NCI-H128 (cell line): Measurements from ENCODE around the gene SCAF8.
"Not testable (repeated sequence)": the region's sequence is repeated elsewhere in the genome, so short reads cannot be mapped to it uniquely, and the experiment has no call there.

ENCODE experiments used
- DNase-seq: peaks from one replicate; lab custom pipeline; 2025; ENCODE audit not compliant: unreplicated experiment; lab: John Stamatoyannopoulos, UW

The SCAF8 gene, protein sequence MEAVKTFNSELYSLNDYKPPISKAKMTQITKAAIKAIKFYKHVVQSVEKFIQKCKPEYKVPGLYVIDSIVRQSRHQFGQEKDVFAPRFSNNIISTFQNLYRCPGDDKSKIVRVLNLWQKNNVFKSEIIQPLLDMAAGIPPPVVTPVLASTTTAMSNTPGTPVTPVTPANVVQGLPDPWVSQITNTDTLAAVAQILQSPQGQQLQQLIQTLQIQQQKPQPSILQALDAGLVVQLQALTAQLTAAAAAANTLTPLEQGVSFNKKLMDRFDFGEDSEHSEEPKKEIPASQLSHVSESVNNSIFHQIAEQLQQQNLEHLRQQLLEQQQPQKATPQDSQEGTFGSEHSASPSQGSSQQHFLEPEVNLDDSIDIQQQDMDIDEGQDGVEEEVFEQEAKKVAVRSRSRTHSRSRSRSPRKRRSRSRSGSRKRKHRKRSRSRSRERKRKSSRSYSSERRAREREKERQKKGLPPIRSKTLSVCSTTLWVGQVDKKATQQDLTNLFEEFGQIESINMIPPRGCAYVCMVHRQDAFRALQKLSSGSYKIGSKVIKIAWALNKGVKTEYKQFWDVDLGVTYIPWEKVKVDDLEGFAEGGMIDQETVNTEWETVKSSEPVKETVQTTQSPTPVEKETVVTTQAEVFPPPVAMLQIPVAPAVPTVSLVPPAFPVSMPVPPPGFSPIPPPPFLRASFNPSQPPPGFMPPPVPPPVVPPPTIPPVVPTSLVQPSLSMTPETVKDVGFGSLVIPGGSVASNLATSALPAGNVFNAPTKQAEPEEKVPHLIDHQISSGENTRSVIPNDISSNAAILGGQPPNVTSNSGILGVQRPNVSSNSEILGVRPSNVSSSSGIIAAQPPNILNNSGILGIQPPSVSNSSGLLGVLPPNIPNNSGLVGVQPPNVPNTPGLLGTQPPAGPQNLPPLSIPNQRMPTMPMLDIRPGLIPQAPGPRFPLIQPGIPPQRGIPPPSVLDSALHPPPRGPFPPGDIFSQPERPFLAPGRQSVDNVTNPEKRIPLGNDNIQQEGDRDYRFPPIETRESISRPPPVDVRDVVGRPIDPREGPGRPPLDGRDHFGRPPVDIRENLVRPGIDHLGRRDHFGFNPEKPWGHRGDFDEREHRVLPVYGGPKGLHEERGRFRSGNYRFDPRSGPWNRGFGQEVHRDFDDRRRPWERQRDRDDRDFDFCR (N-terminal part only)

GRCh38 chr6:154733183-154733625 is at the start of gene SCAF8:
Gene SCAF8, plus strand, starts transcription at chr6:154733416. Its CDS starts 485 bp downstream, at chr6:154733901.
- peak; percentile 73 for DNase-seq

- DNase-seq: no peak
These were observed 49.3 kb upstream of the SCAF8 start for GRCh38 chr6:154683756-154684523.

- no peak for DNase-seq
These were observed 47.1 kb upstream of the SCAF8 start for GRCh38 chr6:154686162-154686561.

DNA sequence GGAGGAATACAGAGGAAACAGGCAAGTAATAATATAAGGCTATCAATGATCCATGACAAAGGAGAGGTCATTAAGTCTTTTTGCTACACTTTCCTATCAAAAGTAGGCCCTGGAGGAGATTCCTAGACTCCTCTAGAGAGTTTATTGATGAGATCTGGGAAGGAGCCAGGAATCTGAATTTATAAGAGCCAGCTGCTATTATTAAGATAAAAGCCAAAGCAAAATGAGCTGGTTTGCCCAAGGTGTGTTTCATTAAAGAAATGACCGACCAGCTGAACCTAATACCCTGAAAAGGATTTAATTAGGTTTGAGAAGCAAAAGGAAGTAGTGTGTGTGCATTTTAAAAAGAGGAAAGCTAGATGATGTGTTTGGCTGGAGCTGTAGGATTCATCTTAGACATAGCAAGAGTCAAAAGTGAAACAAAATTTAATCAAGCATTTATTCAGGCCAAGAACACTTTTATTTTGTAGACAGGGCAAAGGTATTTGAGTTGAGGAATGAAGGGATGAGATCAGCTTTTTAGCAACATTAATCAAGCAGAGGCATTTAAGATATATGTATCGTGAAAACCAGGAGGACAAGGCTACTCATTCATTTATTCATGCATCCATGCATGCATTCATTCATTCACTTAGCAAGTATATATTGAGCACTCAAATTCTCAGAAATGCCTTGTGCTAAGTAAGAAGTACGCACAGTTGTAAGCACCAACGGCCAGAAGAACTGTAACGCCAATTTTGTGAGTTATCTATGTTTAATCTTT is 43.5 kb upstream of the SCAF8 start:
- DNase-seq: no peak

DNA sequence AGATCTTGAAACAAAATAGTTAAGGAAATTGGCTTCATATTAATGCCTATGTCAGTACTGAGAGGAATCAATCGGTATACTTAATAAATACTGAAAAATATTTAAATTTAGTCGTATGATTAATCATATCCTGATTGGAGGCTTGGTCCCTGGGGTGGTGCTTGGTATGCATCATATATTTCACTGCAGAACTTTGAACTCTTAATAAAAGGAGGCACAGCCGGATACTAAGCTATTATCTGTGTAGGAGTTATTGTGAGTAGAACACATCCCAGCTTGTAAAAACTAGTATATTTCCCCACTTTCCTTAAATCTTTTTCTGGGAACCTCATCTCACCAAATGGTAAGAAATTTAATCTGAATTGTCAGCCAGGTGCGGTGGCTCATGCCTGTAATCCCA is 42.4 kb upstream of the SCAF8 start:
- no peak for DNase-seq

GRCh38 chr6:154696661-154697060 is 36.6 kb upstream of the SCAF8 start:
- no peak for DNase-seq

- no peak for DNase-seq
These were observed 30.1 kb upstream of the SCAF8 start for GRCh38 chr6:154703124-154703523.

GRCh38 chr6:154705471-154706113 is 27.6 kb upstream of the SCAF8 start:
- no peak for DNase-seq

DNA sequence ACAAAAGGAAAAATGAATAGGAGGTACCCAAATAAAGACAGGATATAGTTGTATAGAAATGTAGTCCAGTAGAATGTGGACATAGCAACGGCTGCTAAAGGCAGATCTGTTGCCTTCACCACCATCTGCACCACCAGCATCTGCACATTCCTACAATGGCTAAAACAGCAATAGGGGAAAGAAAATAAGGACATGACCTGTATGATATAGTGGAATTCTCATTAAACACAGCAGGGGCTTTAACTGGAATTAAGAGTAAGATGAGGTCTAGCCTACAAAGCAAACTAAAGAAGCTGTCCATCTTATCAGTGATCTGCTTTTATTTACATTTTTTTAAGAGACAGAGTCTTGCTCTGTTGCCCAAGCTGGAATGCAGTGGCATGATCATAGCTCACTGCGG is 26.8 kb upstream of the SCAF8 start:
- DNase-seq: no peak

GRCh38 chr6:154709621-154710020 is 23.6 kb upstream of the SCAF8 start:
- no peak for DNase-seq

- DNase-seq: no peak
These were observed 22.5 kb upstream of the SCAF8 start for GRCh38 chr6:154710689-154711088.

- DNase-seq: no peak
These were observed 17.8 kb upstream of the SCAF8 start for GRCh38 chr6:154715446-154715845.

DNA sequence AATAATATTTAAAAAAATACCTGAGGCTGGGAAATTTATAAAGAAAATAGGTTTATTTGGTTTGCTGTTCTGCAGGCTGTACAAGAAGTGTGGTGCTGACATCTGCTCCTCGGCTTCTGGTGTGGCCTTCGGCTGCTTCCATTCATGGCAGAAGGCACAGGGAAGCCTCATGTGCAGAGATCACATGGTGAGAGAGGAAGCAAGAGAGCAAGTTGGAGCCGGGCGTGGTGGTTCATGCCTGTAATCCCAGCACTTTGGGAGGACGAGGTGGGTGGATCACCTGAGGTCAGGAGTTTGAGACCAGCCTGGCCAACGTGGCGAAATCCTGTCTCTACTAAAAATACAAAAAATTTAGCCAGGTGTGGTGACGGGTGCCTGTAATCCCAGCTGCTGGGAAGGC is 16.9 kb upstream of the SCAF8 start:
- not testable (repeated sequence) for DNase-seq

GRCh38 chr6:154719433-154719832 is 13.8 kb upstream of the SCAF8 start:
- no peak for DNase-seq

GRCh38 chr6:154719854-154720253 is 13.4 kb upstream of the SCAF8 start:
- DNase-seq: no peak

GRCh38 chr6:154721460-154721859 is 11.8 kb upstream of the SCAF8 start:
- no peak for DNase-seq

DNA sequence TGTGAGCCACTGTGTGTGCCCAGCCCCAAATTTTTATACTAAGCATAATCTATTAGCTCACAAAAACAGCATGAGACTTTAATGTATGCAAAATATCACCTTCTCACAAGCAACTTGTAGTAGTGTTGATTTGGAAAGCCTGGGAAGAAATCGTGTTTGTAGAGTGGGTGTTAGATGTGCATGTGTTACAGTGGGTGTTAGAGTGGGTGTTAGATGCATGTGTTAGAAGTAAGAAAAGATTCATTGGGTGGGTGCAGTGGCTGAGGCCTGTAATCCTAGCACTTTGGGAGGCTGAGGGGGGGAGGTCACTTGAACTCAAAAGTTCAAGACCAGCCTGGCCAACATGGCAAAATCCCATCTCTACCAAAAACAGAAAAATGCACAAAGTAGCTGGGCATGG is 6.3 kb upstream of the SCAF8 start:
- DNase-seq: no peak

- DNase-seq: no peak
These were observed 1.7 kb upstream of the SCAF8 start for GRCh38 chr6:154731296-154732218.
